ENCODE measurements around the gene EPS8L2.

The EPS8L2 gene

DNA sequence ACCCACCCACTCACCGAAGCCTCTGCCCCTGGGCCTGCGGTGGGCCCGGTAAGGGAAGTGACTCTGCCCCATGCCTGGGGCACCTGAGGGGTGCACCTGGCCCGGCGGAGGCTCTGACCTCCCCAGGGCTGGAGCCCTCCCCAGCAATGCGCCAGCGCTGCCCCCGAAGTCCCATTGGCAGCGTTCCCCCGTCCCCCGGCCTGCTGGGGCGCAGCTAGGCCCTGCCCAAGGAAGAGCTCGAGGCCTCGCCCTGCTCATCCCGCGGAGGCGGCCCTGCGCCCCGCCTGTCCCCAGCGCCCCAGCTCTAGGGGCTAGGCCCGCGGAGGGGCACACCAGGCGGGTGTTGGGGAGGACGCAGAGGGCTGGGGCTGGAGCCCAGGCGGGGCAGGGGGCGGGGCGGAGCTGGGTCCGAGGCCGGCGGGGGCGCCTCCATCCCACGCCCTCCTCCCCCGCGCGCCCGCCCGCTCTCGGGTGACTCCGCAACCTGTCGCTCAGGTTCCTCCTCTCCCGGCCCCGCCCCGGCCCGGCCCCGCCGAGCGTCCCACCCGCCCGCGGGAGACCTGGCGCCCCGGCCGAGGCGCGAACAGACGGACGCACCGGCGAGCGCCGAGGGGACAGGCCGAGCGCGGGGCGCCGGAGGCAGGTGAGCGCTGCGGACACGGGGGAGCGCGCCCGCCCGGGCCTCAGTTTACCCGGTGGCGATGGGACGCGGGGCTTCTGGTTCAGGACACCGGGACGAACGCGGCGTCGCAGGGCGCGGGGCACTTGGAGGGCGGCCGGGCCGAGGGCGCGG lies at the start of gene EPS8L2:
Gene EPS8L2, plus strand, starts transcription at position 586 of the 793 bp plus-strand sequence. CDS start 3,177 bp downstream, outside the sequence.
- DNase-seq (ENCODE audit: extremely low read depth, low read depth): no peak
- TF ChIP-seq, protein P1, sequence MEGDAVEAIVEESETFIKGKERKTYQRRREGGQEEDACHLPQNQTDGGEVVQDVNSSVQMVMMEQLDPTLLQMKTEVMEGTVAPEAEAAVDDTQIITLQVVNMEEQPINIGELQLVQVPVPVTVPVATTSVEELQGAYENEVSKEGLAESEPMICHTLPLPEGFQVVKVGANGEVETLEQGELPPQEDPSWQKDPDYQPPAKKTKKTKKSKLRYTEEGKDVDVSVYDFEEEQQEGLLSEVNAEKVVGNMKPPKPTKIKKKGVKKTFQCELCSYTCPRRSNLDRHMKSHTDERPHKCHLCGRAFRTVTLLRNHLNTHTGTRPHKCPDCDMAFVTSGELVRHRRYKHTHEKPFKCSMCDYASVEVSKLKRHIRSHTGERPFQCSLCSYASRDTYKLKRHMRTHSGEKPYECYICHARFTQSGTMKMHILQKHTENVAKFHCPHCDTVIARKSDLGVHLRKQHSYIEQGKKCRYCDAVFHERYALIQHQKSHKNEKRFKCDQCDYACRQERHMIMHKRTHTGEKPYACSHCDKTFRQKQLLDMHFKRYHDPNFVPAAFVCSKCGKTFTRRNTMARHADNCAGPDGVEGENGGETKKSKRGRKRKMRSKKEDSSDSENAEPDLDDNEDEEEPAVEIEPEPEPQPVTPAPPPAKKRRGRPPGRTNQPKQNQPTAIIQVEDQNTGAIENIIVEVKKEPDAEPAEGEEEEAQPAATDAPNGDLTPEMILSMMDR (IDR thresholded peaks at IDR 0.05; ENCODE audit: low read depth, low read length, missing control alignments): no peak
- H3K4me3 ChIP-seq (replicated peaks; ENCODE audit: low read depth, low read length): peak within 1 kb of the TSS; percentile 56

DNA sequence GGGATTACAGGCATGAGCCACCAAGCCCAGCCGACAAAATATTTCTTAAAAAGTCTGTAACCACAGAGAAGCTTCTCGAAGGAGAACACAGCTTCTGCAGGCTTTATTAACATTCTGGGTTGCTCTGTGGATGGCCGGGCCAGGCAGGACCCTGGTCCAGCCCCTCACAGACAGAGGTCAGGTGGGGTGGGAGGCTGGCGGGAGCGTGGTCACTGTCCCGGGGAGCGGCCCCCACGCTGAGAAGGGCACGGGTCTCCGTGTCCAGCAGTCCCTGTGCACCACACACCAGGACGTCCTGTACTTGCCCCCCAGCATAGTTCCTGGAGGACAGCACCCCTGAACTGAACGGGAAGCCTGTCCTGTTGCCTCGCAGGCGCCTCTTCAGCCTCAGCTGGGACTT lies 49.6 kb upstream of the EPS8L2 start:
- no peak for DNase-seq (ENCODE audit: extremely low read depth, low read depth)
- H3K4me3 ChIP-seq (replicated peaks; ENCODE audit: low read depth, low read length): no peak overlapping the region
- TF ChIP-seq, protein P1 (IDR thresholded peaks at IDR 0.05; ENCODE audit: low read depth, low read length, missing control alignments): no peak

DNA sequence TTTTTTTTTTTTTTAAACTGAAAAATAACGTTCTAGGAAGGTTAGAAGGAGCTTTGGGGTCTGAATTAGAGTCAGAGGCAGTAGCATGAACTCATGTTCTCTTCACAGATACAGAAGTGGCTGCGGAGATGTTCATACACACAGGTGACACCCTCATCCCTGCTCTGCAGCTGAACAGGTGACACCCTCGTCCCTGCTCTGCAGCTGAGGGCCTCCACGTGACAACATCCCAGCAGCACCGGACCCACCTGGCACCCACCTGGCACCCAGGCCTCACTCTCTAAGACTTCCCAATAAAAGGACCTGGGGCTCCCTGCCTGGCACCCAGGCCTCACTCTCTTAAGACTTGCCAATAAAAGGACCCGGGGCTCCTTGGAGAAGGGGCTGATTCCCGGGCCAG lies 49.2 kb upstream of the EPS8L2 start:
- TF ChIP-seq, protein P1 (IDR thresholded peaks at IDR 0.05; ENCODE audit: low read depth, low read length, missing control alignments): no peak

DNA sequence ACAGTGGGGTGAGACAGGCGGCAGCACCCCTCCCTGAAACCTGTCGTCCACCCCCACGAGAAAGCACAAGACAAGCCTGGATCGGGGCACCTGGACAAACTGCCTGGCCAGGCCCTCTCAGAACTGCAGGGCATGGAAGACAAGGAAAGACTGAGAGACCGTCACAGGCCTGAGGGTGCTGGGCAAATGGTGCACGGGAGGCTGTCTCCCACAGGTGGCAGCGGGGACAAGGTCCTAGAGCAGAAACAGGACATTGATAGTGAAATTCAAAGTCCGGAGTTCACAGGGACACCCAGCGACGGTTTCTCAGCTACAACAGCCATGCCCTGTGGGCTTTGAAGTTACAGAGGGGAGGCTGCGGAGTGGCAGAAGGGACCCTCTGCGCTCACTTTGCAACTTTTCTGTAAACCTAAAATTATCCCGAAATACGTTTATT lies 48.3 kb upstream of the EPS8L2 start:
- TF ChIP-seq, protein P1 (IDR thresholded peaks at IDR 0.05; ENCODE audit: low read depth, low read length, missing control alignments): no peak
- DNase-seq (ENCODE audit: extremely low read depth, low read depth): no peak
- no peak overlapping the region for H3K4me3 ChIP-seq (replicated peaks; ENCODE audit: low read depth, low read length)

More for the DNA sequence above, 49.2 kb upstream of the EPS8L2 start:
- DNase-seq (ENCODE audit: extremely low read depth, low read depth): no peak
- H3K4me3 ChIP-seq (replicated peaks; ENCODE audit: low read depth, low read length): no peak overlapping the region

DNA sequence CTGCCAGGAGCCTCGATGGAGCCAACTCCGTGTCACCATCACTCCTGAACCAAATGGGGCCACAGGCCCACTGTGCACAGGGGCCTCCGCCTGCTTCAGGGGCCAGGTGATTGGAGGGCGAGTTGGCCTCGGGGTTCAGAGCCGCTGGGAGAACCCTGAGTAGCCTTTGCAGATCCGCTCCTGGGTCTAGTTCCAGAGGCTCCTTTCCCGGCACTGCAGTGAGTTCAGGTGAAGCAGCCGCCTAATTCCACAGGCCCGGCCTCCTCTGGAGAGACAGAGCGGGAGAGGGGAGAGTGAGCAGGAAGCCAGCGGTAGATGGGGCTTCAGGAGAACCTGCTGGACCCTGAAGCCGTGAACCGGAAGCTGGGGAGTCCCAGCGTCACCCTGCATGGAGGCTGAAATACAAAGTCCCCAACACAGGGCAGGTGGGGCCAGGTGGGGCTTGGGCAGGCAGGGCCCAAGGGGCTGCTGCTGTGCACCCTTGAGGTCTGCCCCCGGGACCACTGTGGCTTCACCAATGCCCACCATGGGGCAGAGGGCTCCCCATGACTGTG lies 46.4 kb upstream of the EPS8L2 start:
- H3K4me3 ChIP-seq (replicated peaks; ENCODE audit: low read depth, low read length): no peak overlapping the region
- TF ChIP-seq, protein P1 (IDR thresholded peaks at IDR 0.05; ENCODE audit: low read depth, low read length, missing control alignments): no peak
- no peak for DNase-seq (ENCODE audit: extremely low read depth, low read depth)

DNA sequence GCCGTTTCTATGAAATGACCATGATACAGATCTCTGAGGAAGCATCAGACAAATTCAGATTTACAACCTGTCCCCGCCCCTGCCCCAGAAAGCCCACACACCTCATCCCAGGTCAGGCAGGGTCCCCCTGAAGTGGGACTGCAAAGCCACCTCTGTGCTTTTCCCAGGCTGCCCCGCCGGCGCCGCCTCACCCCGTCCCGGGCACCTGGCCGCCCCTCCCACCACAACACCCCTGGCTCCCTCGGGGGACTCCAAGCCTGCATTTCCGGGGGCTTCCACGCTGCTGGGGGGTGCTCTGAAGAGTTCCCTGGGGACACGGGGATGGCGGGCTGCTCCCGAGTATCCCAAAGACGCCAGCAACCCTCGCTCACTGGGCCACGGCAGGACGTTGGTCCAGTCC lies 45.8 kb upstream of the EPS8L2 start:
- TF ChIP-seq, protein P1 (IDR thresholded peaks at IDR 0.05; ENCODE audit: low read depth, low read length, missing control alignments): no peak
- no peak overlapping the region for H3K4me3 ChIP-seq (replicated peaks; ENCODE audit: low read depth, low read length)
- no peak for DNase-seq (ENCODE audit: extremely low read depth, low read depth)

Data from HFF-Myc (cell line).